Tibial artery (tissue), 4 donors: Measurements from ENCODE around the gene GRPEL1.

Source experiments
- DNase-seq, 2 donors: peaks; one replicate each; pipeline ENCODE4 v3.0.0-alpha.2; 2019
- H3K27ac ChIP-seq, 2 donors: fragments of 200-600 bp; sonication (generic) in 1 of 2; 1 replicate in 1 of 2; 2 replicates in 1 of 2; pipeline ENCODE4 v1.5.1; 2018 to 2019; ENCODE audit warnings: mild to moderate bottlenecking in 1 of 2
- H3K27me3 ChIP-seq, 2 donors: fragments of 200-600 bp; sonication (generic) in 1 of 2; one replicate each; pipeline versions ENCODE4 v1.5.1 to v1.6.0; 2016 to 2019
- H3K36me3 ChIP-seq, 3 donors: fragments of 200-600 bp; sonication (generic) in 2 of 3; one replicate each; pipeline ENCODE4 v1.5.1; 2016 to 2019; ENCODE audit warnings: mild to moderate bottlenecking in 2 of 3
- H3K4me1 ChIP-seq, 4 donors: fragments of 200-600 bp; sonication (generic) in 2 of 4; 1 replicate in 3 of 4; 2 replicates in 1 of 4; pipeline ENCODE4 v1.5.1; 2016 to 2019
- H3K4me3 ChIP-seq, 2 donors: fragments of 200-600 bp; sonication (generic) in 1 of 2; 1 replicate in 1 of 2; 2 replicates in 1 of 2; pipeline ENCODE4 v1.5.1; 2018 to 2019; ENCODE audit warnings: mild to moderate bottlenecking in 2 of 2
- H3K9me3 ChIP-seq, 3 donors: fragments of 200-600 bp; sonication (generic) in 1 of 3; one replicate each; pipeline ENCODE4 v1.5.1; 2016 to 2019
- CTCF ChIP-seq, 2 experiments: fragments of 200-600 bp in 1 of 2; fragments of 450-650 bp in 1 of 2; IDR thresholded peaks; one replicate each; pipeline ENCODE4 v1.5.1; 2017 to 2019; ENCODE audit warnings: antibody characterized with exemption in 2 of 2, mild to moderate bottlenecking in 1 of 2, moderate library complexity in 1 of 2
- intact Hi-C: fragments of 100-400 bp; cut with DNase I; formaldehyde crosslinking; loops from one replicate; pipeline ENCODE4 v1.15.0; 2023; ENCODE audit warnings: low total_unique reads

The GRPEL1 gene

GRCh38 chr4:7054106-7054880, 13.6 kb downstream of the GRPEL1 start:
- no peaks in the 10 kb centered on the region for H3K27me3 ChIP-seq
- H3K27ac ChIP-seq = no peak overlapping the region
- intact Hi-C loops = no loop called here
- no peak for DNase-seq
- H3K36me3 ChIP-seq = peaks cover 28 to 78% (median 47%) of the 10 kb centered on the region in 3 donors
- no peak for TF ChIP-seq CTCF (IDR thresholded peaks at IDR 0.05)
- peaks cover 0 to 23% (median 5%) of the 10 kb centered on the region in 4 donors for H3K4me1 ChIP-seq
- H3K9me3 ChIP-seq = no peaks in the 10 kb centered on the region
- H3K4me3 ChIP-seq = no peak overlapping the region

- intact Hi-C loops = no loop called here
- H3K27me3 ChIP-seq = no peaks in the 10 kb centered on the region
- H3K4me3 ChIP-seq = no peak overlapping the region
- TF ChIP-seq CTCF (IDR thresholded peaks at IDR 0.05) = no peak
- no peak overlapping the region for H3K27ac ChIP-seq
- no peaks in the 10 kb centered on the region for H3K9me3 ChIP-seq
- DNase-seq = no peak
- peaks cover 0 to 25% (median 5%) of the 10 kb centered on the region in 4 donors for H3K4me1 ChIP-seq
- H3K36me3 ChIP-seq = peaks cover 26 to 70% (median 39%) of the 10 kb centered on the region in 3 donors
Observed at GRCh38 chr4:7052923-7053715, 14.7 kb downstream of the GRPEL1 start.

- H3K4me1 ChIP-seq = peaks cover 0 to 33% (median 7%) of the 10 kb centered on the region in 4 donors
- no peak for TF ChIP-seq CTCF (IDR thresholded peaks at IDR 0.05)
- intact Hi-C loops = no loop called here
- H3K9me3 ChIP-seq = no peaks in the 10 kb centered on the region
- no peaks in the 10 kb centered on the region for H3K27me3 ChIP-seq
- H3K36me3 ChIP-seq = peaks cover 26 to 69% (median 36%) of the 10 kb centered on the region in 3 donors
- no peak overlapping the region for H3K4me3 ChIP-seq
- no peak overlapping the region for H3K27ac ChIP-seq
- DNase-seq = no peak
Observed at GRCh38 chr4:7052313-7052712, 15.6 kb downstream of the GRPEL1 start.

GRCh38 chr4:7051905-7052304, 16.0 kb downstream of the GRPEL1 start:
- DNase-seq = no peak
- intact Hi-C loops = no loop called here
- no peak for TF ChIP-seq CTCF (IDR thresholded peaks at IDR 0.05)
- Histone ChIP-seq H3K9me3 (no peaks in the 10 kb centered on the region), H3K4me3 (no peak overlapping the region), H3K27me3 (no peaks in the 10 kb centered on the region), H3K36me3 (peaks cover 26 to 64% (median 34%) of the 10 kb centered on the region in 3 donors), H3K27ac (no peak overlapping the region), H3K4me1 (peaks cover 0 to 37% (median 9%) of the 10 kb centered on the region in 4 donors)

- intact Hi-C loops = no loop called here
- H3K9me3 ChIP-seq = no peaks in the 10 kb centered on the region
- DNase-seq = no peak
- no peak overlapping the region for H3K4me3 ChIP-seq
- TF ChIP-seq CTCF (IDR thresholded peaks at IDR 0.05) = no peak
- H3K4me1 ChIP-seq = peaks cover 0 to 45% (median 17%) of the 10 kb centered on the region in 4 donors
- no peaks in the 10 kb centered on the region for H3K27me3 ChIP-seq
- no peak overlapping the region for H3K27ac ChIP-seq
- H3K36me3 ChIP-seq = peaks cover 23 to 57% (median 27%) of the 10 kb centered on the region in 3 donors
Observed at GRCh38 chr4:7051144-7051495, 16.7 kb downstream of the GRPEL1 start.
